K562 (cell line): Measurements from ENCODE around the gene PIK3R2. TPM values are rescaled to one million over a fixed set of nuclear protein-coding genes. Genes with fewer than 3 reads are reported as not detected.

Experiments
- BMI1 ChIP-seq: fragments of 150-350 bp; IDR thresholded peaks from 2 replicates; pipeline ENCODE4 v1.6.1; 2014; ENCODE audit warnings: low read length
- BRCA1 ChIP-seq, 2 experiments: fragments of 450-650 bp in 1 of 2; sonication (generic) in 1 of 2; formaldehyde crosslinking in 1 of 2; IDR thresholded peaks; 2 replicates each; pipeline versions ENCODE4 v1.5.0 to v1.6.1; 2017 to 2020; ENCODE audit warnings: mild to moderate bottlenecking in 1 of 2, missing genetic modification reagents in 1 of 2
- FIP1L1 ChIP-seq: fragments of 200-400 bp; formaldehyde crosslinking; IDR thresholded peaks from 2 replicates; pipeline ENCODE4 v1.6.1; 2018; ENCODE audit warnings: mild to moderate bottlenecking, low read depth, low read length; ENCODE audit not compliant: poor library complexity, severe bottlenecking
- HDAC1 ChIP-seq, 2 experiments: fragments of 450-650 bp; IDR thresholded peaks; 2 replicates each; pipeline ENCODE4 v1.6.1; 2016 to 2017; ENCODE audit warnings: inconsistent platforms in 1 of 2, mild to moderate bottlenecking in 1 of 2, moderate library complexity in 1 of 2
- KAT7 ChIP-seq: sonication (generic); formaldehyde crosslinking; IDR thresholded peaks from 2 replicates; pipeline ENCODE4 v1.8.0; 2022; ENCODE audit warnings: missing genetic modification reagents, mild to moderate bottlenecking, borderline replicate concordance
- MED1 ChIP-seq: sonication (generic); formaldehyde crosslinking; IDR thresholded peaks from 2 replicates; pipeline ENCODE4 v1.8.1; 2023; ENCODE audit warnings: missing genetic modification reagents, borderline replicate concordance
- polyA plus RNA-seq, 8 experiments: library from polyadenylated mRNA; depleted of rRNA in 4 of 8; stranded (reverse) in 5 of 8; unstranded in 3 of 8; fragments of >200 nt; fragmentation: Nextera tagmentation in 2 of 8; fragmentation: Illumina TruSeq in 1 of 8; extraction: Ambion mirVana in 2 of 8; extraction: Trizol in 1 of 8; gene quantifications; 2 replicates each; pipeline versions ENCODE4 v1.2.1 to v1.2.3, GENCODE V29; 2011 to 2014; ENCODE audit warnings: inconsistent platforms in 1 of 8, missing spikeins in 1 of 8
- total RNA-seq, 7 experiments: library from RNA; depleted of rRNA in 6 of 7; stranded (reverse); fragments of >200 nt in 6 of 7; fragmentation: Illumina TruSeq in 2 of 7; extraction: Trizol in 2 of 7; gene quantifications; 2 replicates each; pipeline versions ENCODE4 v1.2.1 to v1.2.3, GENCODE V29; 2011 to 2021; ENCODE audit warnings: low replicate concordance in 1 of 7
- TF ChIP-seq, protein P1 (sequence below): sonication (generic); formaldehyde crosslinking; IDR thresholded peaks from 2 replicates; pipeline ENCODE4 v1.8.0; 2022; ENCODE audit warnings: mild to moderate bottlenecking, missing genetic modification reagents
- TF ChIP-seq, protein P2 (sequence below), 2 experiments: IDR thresholded peaks in 1 of 2; conservative IDR thresholded peaks in 1 of 2; 2 replicates each; pipeline ENCODE4 v1.6.1; 2016; ENCODE audit warnings: low read depth in 2 of 2, mild to moderate bottlenecking in 1 of 2, missing compliant biosample characterization in 1 of 2, missing genetic modification characterization in 1 of 2, moderate library complexity in 1 of 2
- TF ChIP-seq, protein P3 (sequence below): fragments of 250-450 bp; sonication (Bioruptor Pico); IDR thresholded peaks from 2 replicates; pipeline ENCODE4 v1.4.0; 2020; ENCODE audit warnings: mild to moderate bottlenecking
- TF ChIP-seq, protein P4 (sequence below), 2 experiments: fragments of 450-650 bp in 1 of 2; IDR thresholded peaks; 2 replicates each; pipeline ENCODE4 v1.6.1; 2011 to 2017; ENCODE audit warnings: low read depth in 2 of 2, antibody characterized with exemption in 1 of 2, borderline replicate concordance in 1 of 2, low read length in 1 of 2, mild to moderate bottlenecking in 1 of 2, mixed read lengths in 1 of 2; ENCODE audit not compliant: control insufficient read depth in 1 of 2
- TF ChIP-seq, protein P5 (sequence below), 2 experiments: fragments of 200-800 bp in 1 of 2; sonication (Bioruptor generic) in 1 of 2; sonication (generic) in 1 of 2; formaldehyde crosslinking in 1 of 2; IDR thresholded peaks in 1 of 2; conservative IDR thresholded peaks in 1 of 2; 2 replicates each; pipeline versions ENCODE4 v1.5.0 to v1.6.1; 2016 to 2020; ENCODE audit warnings: missing compliant biosample characterization in 1 of 2, missing genetic modification characterization in 1 of 2, missing genetic modification reagents in 1 of 2

The PIK3R2 gene
- total and polyA plus RNA-seq, 9 of the 15 experiments (the other 6 are each of a cell fraction or from before 2014, with no cell fraction given), result 0.39 to 37.9 (median 5.3) TPM

DNA sequence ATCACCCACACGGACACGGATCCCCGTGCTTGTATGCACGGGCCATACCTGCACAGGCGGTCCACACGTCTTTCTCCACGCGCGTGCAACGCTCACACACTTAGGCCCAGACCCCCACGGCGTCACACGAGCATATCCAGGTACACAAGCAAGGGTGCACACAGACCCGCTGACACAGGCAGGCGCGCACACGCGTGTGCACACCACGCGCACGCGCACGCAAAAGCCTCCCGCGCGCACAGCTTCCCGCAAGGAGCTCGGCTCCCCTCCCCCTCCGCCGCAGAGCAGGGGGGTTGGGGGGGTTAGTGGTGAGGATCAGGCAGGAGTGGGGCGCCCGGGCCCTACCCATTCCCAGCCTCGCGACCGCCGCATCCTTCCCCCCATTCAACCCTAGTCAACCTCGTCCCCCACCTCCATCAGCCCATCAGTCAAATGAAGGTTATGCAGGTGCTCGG is 50.5 kb downstream of the PIK3R2 start (continued):
- TF ChIP-seq, protein P1, sequence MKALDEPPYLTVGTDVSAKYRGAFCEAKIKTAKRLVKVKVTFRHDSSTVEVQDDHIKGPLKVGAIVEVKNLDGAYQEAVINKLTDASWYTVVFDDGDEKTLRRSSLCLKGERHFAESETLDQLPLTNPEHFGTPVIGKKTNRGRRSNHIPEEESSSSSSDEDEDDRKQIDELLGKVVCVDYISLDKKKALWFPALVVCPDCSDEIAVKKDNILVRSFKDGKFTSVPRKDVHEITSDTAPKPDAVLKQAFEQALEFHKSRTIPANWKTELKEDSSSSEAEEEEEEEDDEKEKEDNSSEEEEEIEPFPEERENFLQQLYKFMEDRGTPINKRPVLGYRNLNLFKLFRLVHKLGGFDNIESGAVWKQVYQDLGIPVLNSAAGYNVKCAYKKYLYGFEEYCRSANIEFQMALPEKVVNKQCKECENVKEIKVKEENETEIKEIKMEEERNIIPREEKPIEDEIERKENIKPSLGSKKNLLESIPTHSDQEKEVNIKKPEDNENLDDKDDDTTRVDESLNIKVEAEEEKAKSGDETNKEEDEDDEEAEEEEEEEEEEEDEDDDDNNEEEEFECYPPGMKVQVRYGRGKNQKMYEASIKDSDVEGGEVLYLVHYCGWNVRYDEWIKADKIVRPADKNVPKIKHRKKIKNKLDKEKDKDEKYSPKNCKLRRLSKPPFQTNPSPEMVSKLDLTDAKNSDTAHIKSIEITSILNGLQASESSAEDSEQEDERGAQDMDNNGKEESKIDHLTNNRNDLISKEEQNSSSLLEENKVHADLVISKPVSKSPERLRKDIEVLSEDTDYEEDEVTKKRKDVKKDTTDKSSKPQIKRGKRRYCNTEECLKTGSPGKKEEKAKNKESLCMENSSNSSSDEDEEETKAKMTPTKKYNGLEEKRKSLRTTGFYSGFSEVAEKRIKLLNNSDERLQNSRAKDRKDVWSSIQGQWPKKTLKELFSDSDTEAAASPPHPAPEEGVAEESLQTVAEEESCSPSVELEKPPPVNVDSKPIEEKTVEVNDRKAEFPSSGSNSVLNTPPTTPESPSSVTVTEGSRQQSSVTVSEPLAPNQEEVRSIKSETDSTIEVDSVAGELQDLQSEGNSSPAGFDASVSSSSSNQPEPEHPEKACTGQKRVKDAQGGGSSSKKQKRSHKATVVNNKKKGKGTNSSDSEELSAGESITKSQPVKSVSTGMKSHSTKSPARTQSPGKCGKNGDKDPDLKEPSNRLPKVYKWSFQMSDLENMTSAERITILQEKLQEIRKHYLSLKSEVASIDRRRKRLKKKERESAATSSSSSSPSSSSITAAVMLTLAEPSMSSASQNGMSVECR (CRISPR knock-in tag), result peak; percentile 22; the same call in 1 of the 2 replicates
- TF ChIP-seq, protein P2, sequence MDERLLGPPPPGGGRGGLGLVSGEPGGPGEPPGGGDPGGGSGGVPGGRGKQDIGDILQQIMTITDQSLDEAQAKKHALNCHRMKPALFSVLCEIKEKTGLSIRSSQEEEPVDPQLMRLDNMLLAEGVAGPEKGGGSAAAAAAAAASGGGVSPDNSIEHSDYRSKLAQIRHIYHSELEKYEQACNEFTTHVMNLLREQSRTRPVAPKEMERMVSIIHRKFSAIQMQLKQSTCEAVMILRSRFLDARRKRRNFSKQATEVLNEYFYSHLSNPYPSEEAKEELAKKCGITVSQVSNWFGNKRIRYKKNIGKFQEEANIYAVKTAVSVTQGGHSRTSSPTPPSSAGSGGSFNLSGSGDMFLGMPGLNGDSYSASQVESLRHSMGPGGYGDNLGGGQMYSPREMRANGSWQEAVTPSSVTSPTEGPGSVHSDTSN (CRISPR knock-in tag; IDR thresholded peaks at IDR 0.05; ENCODE audit: low read depth), result no peak
- TF ChIP-seq, protein P2 (tag; conservative IDR thresholded peaks at IDR 0.05; ENCODE audit: low read depth), result no peak
- TF ChIP-seq BRCA1 (IDR thresholded peaks at IDR 0.05), result no peak
- TF ChIP-seq BRCA1 (CRISPR knock-in tag; IDR thresholded peaks at IDR 0.05), result 0 out of 2 replicates have a peak, but pooled peaks have one; percentile 28
- TF ChIP-seq, protein P3, sequence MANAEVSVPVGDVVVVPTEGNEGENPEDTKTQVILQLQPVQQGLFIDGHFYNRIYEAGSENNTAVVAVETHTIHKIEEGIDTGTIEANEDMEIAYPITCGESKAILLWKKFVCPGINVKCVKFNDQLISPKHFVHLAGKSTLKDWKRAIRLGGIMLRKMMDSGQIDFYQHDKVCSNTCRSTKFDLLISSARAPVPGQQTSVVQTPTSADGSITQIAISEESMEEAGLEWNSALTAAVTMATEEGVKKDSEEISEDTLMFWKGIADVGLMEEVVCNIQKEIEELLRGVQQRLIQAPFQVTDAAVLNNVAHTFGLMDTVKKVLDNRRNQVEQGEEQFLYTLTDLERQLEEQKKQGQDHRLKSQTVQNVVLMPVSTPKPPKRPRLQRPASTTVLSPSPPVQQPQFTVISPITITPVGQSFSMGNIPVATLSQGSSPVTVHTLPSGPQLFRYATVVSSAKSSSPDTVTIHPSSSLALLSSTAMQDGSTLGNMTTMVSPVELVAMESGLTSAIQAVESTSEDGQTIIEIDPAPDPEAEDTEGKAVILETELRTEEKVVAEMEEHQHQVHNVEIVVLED (CRISPR knock-in tag), result peak; percentile 34
- peak in 1 of 2 experiments; percentile 53; a peak in 1 of 4 replicates for TF ChIP-seq HDAC1 (IDR thresholded peaks at IDR 0.05)
- TF ChIP-seq, protein P4, sequence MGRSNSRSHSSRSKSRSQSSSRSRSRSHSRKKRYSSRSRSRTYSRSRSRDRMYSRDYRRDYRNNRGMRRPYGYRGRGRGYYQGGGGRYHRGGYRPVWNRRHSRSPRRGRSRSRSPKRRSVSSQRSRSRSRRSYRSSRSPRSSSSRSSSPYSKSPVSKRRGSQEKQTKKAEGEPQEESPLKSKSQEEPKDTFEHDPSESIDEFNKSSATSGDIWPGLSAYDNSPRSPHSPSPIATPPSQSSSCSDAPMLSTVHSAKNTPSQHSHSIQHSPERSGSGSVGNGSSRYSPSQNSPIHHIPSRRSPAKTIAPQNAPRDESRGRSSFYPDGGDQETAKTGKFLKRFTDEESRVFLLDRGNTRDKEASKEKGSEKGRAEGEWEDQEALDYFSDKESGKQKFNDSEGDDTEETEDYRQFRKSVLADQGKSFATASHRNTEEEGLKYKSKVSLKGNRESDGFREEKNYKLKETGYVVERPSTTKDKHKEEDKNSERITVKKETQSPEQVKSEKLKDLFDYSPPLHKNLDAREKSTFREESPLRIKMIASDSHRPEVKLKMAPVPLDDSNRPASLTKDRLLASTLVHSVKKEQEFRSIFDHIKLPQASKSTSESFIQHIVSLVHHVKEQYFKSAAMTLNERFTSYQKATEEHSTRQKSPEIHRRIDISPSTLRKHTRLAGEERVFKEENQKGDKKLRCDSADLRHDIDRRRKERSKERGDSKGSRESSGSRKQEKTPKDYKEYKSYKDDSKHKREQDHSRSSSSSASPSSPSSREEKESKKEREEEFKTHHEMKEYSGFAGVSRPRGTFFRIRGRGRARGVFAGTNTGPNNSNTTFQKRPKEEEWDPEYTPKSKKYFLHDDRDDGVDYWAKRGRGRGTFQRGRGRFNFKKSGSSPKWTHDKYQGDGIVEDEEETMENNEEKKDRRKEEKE (IDR thresholded peaks at IDR 0.05; ENCODE audit: borderline replicate concordance in 1 of 2, control insufficient read depth in 1 of 2, low read depth in 2 of 2, low read length in 1 of 2), result no peak
- TF ChIP-seq, protein P5, sequence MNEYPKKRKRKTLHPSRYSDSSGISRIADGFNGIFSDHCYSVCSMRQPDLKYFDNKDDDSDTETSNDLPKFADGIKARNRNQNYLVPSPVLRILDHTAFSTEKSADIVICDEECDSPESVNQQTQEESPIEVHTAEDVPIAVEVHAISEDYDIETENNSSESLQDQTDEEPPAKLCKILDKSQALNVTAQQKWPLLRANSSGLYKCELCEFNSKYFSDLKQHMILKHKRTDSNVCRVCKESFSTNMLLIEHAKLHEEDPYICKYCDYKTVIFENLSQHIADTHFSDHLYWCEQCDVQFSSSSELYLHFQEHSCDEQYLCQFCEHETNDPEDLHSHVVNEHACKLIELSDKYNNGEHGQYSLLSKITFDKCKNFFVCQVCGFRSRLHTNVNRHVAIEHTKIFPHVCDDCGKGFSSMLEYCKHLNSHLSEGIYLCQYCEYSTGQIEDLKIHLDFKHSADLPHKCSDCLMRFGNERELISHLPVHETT (CRISPR knock-in tag; conservative IDR thresholded peaks at IDR 0.05 in 1 of 2, IDR thresholded peaks at IDR 0.05 in 1 of 2), result peak in 1 of 2 experiments; percentile 27; a peak in 1 of 4 replicates
- no peak for TF ChIP-seq MED1
- peak; percentile 56 for TF ChIP-seq FIP1L1
- no peak for TF ChIP-seq KAT7
- no peak for TF ChIP-seq BMI1
